ENCODE measurements around the gene BRPF3. TPM values are rescaled to one million over a fixed set of nuclear protein-coding genes. Genes with fewer than 3 reads are reported as not detected.

BRPF3 gene
- total and polyA plus RNA-seq, 2 of the 13 experiments (the other 11 are each of a cell fraction or from before 2014, with no cell fraction given): 12.3 to 22.9 TPM

DNA sequence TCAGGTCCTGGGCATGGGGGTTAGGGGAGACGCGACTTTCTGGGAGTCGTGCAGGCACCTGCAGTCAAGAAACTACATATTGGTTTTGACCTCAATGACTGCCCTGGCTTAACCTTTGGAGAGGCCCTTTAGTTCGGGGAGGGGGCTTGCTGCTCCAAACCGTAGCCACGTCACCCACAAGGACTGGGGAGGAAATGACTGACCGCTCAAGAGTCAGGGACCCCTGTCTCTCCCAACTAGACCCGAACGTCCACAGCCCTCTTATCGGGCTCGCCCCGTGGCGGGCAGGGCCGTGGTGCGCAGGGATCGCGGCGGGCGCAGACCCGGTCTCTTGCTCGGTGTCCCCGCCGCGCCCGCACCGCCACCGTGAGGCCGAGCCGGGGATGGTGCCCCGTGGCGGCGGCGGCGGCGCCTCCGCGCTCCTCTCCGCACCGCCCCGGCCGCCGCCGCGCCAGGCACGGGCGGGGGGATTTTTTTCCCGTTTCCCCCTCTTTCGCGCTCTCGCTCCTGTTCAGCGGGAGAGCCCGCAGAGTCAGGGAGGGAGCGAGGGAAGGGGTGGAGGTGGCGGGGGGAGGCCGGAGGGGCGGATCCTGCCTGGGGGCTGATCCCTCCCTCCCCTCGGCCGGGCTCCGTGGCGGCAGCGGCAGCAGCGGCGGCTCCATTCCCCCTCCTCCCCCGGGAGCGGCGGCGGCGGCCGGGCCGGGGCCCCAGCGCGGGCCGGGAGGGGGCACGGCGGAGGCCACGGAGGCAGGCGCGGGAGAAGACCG is at the start of gene BRPF3 (continued):
- TF ChIP-seq CHCHD3 (CRISPR knock-in tag; IDR thresholded peaks at IDR 0.05) (no peak), BCL6 (CRISPR knock-in tag; IDR thresholded peaks at IDR 0.05) (peak; percentile 7; the same call in 1 of the 2 replicates), ZNF510 (CRISPR knock-in tag; IDR thresholded peaks at IDR 0.05; ENCODE audit: low read depth) (peak; percentile 69; the same call in 1 of the 2 replicates), GZF1 (CRISPR knock-in tag; IDR thresholded peaks at IDR 0.05) (no peak), SP5 (CRISPR knock-in tag; IDR thresholded peaks at IDR 0.05; ENCODE audit: borderline replicate concordance, low read depth) (0 out of 2 replicates have a peak, but pooled peaks have one; percentile 13), ZZZ3 (CRISPR knock-in tag; IDR thresholded peaks at IDR 0.05; ENCODE audit: borderline replicate concordance) (no peak), ZNF776 (CRISPR knock-in tag; IDR thresholded peaks at IDR 0.05) (peak; percentile 23), XRCC5 (optimal IDR thresholded peaks at IDR 0.05; ENCODE audit: low read length) (peak; percentile 28), RFXAP (CRISPR knock-in tag; IDR thresholded peaks at IDR 0.05; ENCODE audit: borderline replicate concordance) (no peak; the same call in 1 of the 2 replicates), HNRNPLL (IDR thresholded peaks at IDR 0.05; ENCODE audit: low read depth, low read length, poor library complexity, severe bottlenecking) (peak; percentile 73), TCF7L2 (IDR thresholded peaks at IDR 0.05; ENCODE audit: low read depth, low read length) (no peak), DMAP1 (CRISPR knock-in tag; IDR thresholded peaks at IDR 0.05) (peak; percentile 85), KDM1A (CRISPR knock-in tag; IDR thresholded peaks at IDR 0.05) (no peak), U2AF2 (IDR thresholded peaks at IDR 0.05; ENCODE audit: low read depth, low read length) (no peak), SMYD3 (CRISPR knock-in tag; IDR thresholded peaks at IDR 0.05) (peak; percentile 27; the same call in 1 of the 2 replicates), RFX5 (IDR thresholded peaks at IDR 0.05; ENCODE audit: low read depth, low read length) (no peak), NR2F1 (CRISPR knock-in tag; IDR thresholded peaks at IDR 0.05) (peak; percentile 48 to 58; a peak in 3 of 4 replicates), MAFF (IDR thresholded peaks at IDR 0.05; ENCODE audit: low read depth, low read length) (no peak), ZNF883 (CRISPR knock-in tag; IDR thresholded peaks at IDR 0.05; ENCODE audit: not compliant biosample characterization) (no peak)
- TF ChIP-seq, protein P1, sequence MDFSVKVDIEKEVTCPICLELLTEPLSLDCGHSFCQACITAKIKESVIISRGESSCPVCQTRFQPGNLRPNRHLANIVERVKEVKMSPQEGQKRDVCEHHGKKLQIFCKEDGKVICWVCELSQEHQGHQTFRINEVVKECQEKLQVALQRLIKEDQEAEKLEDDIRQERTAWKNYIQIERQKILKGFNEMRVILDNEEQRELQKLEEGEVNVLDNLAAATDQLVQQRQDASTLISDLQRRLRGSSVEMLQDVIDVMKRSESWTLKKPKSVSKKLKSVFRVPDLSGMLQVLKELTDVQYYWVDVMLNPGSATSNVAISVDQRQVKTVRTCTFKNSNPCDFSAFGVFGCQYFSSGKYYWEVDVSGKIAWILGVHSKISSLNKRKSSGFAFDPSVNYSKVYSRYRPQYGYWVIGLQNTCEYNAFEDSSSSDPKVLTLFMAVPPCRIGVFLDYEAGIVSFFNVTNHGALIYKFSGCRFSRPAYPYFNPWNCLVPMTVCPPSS (IDR thresholded peaks at IDR 0.05): no peak
- TF ChIP-seq, protein P2, sequence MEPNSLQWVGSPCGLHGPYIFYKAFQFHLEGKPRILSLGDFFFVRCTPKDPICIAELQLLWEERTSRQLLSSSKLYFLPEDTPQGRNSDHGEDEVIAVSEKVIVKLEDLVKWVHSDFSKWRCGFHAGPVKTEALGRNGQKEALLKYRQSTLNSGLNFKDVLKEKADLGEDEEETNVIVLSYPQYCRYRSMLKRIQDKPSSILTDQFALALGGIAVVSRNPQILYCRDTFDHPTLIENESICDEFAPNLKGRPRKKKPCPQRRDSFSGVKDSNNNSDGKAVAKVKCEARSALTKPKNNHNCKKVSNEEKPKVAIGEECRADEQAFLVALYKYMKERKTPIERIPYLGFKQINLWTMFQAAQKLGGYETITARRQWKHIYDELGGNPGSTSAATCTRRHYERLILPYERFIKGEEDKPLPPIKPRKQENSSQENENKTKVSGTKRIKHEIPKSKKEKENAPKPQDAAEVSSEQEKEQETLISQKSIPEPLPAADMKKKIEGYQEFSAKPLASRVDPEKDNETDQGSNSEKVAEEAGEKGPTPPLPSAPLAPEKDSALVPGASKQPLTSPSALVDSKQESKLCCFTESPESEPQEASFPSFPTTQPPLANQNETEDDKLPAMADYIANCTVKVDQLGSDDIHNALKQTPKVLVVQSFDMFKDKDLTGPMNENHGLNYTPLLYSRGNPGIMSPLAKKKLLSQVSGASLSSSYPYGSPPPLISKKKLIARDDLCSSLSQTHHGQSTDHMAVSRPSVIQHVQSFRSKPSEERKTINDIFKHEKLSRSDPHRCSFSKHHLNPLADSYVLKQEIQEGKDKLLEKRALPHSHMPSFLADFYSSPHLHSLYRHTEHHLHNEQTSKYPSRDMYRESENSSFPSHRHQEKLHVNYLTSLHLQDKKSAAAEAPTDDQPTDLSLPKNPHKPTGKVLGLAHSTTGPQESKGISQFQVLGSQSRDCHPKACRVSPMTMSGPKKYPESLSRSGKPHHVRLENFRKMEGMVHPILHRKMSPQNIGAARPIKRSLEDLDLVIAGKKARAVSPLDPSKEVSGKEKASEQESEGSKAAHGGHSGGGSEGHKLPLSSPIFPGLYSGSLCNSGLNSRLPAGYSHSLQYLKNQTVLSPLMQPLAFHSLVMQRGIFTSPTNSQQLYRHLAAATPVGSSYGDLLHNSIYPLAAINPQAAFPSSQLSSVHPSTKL (CRISPR knock-in tag; IDR thresholded peaks at IDR 0.05): peak; percentile 25; the same call in 1 of the 2 replicates
- TF ChIP-seq, protein P3, sequence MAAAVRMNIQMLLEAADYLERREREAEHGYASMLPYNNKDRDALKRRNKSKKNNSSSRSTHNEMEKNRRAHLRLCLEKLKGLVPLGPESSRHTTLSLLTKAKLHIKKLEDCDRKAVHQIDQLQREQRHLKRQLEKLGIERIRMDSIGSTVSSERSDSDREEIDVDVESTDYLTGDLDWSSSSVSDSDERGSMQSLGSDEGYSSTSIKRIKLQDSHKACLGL (CRISPR knock-in tag; IDR thresholded peaks at IDR 0.05): 0 out of 2 replicates have a peak, but pooled peaks have one; percentile 40
- TF ChIP-seq, protein P4, sequence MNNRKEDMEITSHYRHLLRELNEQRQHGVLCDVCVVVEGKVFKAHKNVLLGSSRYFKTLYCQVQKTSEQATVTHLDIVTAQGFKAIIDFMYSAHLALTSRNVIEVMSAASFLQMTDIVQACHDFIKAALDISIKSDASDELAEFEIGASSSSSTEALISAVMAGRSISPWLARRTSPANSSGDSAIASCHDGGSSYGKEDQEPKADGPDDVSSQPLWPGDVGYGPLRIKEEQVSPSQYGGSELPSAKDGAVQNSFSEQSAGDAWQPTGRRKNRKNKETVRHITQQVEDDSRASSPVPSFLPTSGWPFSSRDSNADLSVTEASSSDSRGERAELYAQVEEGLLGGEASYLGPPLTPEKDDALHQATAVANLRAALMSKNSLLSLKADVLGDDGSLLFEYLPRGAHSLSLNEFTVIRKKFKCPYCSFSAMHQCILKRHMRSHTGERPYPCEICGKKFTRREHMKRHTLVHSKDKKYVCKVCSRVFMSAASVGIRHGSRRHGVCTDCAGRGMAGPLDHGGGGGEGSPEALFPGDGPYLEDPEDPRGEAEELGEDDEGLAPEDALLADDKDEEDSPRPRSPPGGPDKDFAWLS (CRISPR knock-in tag; IDR thresholded peaks at IDR 0.05; ENCODE audit: borderline replicate concordance): no peak

Data from HepG2 (cell line).